NCI-H1092 (cell line): ENCODE results near the gene ETDC.
"Not testable (repeated sequence)": the region's sequence is repeated elsewhere in the genome, so short reads cannot be mapped to it uniquely, and the experiment has no call there.

Source experiments
- DNase-seq: peaks from one replicate; lab custom pipeline; 2025; lab: John Stamatoyannopoulos, UW

Gene ETDC

GRCh38 chrX:135309430-135309923 is at the start of gene ETDC:
TSS of gene ETDC (plus strand) at chrX:135309480. CDS start at chrX:135309480, 0 bp downstream.
- DNase-seq, result no peak

GRCh38 chrX:135260976-135261375 is 48.3 kb upstream of the ETDC start:
- DNase-seq, result not testable (repeated sequence)

GRCh38 chrX:135263376-135263775 is 45.9 kb upstream of the ETDC start:
- DNase-seq, result not testable (repeated sequence)

GRCh38 chrX:135264206-135264605 is 45.1 kb upstream of the ETDC start:
- no peak for DNase-seq

- no peak for DNase-seq
These were observed 36.1 kb upstream of the ETDC start for GRCh38 chrX:135273162-135273561.

GRCh38 chrX:135275973-135276372 is 33.3 kb upstream of the ETDC start:
- no peak for DNase-seq

- no peak for DNase-seq
These were observed 21.9 kb upstream of the ETDC start for GRCh38 chrX:135287266-135287823.

- no peak for DNase-seq
These were observed 13.9 kb upstream of the ETDC start for GRCh38 chrX:135295238-135295943.

- no peak for DNase-seq
These were observed 13.4 kb upstream of the ETDC start for GRCh38 chrX:135295944-135296305.

GRCh38 chrX:135302269-135302873 is 6.9 kb upstream of the ETDC start:
- no peak for DNase-seq

GRCh38 chrX:135304741-135305140 is 4.5 kb upstream of the ETDC start:
- DNase-seq, result no peak

GRCh38 chrX:135307171-135307570 is 2.1 kb upstream of the ETDC start:
- no peak for DNase-seq

- DNase-seq, result no peak
These were observed 880 bp upstream of the ETDC start for GRCh38 chrX:135308345-135308855.

GRCh38 chrX:135315864-135316263 is 6.6 kb downstream of the ETDC start:
- DNase-seq, result no peak

- DNase-seq, result no peak
These were observed 15.2 kb downstream of the ETDC start for GRCh38 chrX:135324463-135324862.

- DNase-seq, result not testable (repeated sequence)
These were observed 15.9 kb downstream of the ETDC start for GRCh38 chrX:135325036-135325818.

GRCh38 chrX:135327299-135327698 is 18.0 kb downstream of the ETDC start:
- DNase-seq, result no peak

- no peak for DNase-seq
These were observed 19.2 kb downstream of the ETDC start for GRCh38 chrX:135328421-135329005.

- DNase-seq, result no peak
These were observed 21.4 kb downstream of the ETDC start for GRCh38 chrX:135330706-135331105.

GRCh38 chrX:135331525-135331924 is 22.2 kb downstream of the ETDC start:
- DNase-seq, result no peak

- DNase-seq, result no peak
These were observed 31.6 kb downstream of the ETDC start for GRCh38 chrX:135340831-135341230.

- peak; percentile 49 for DNase-seq
These were observed 35.9 kb downstream of the ETDC start for GRCh38 chrX:135345107-135345589.
